ENCODE data around the gene NEURL1. TPM values are rescaled to one million over a fixed set of nuclear protein-coding genes. Genes with fewer than 3 reads are reported as not detected.

Gene NEURL1
- total RNA-seq, 1 donor from 2014 or later, result 0.64 TPM

- Histone ChIP-seq H3K4me1 (no peaks in the 10 kb centered on the region), H3K4me3 (no peak overlapping the region), H3K27ac (no peak overlapping the region), H3K9me3 (no peaks in the 10 kb centered on the region), H3K27me3 (no peaks in the 10 kb centered on the region), H3K36me3 (no peaks in the 10 kb centered on the region)
- TF ChIP-seq CTCF (IDR thresholded peaks at IDR 0.05), result no peak
- intact Hi-C loops (cut with DNase I), result no loop called here
- DNase-seq (no peak), ATAC-seq (no peak)
These were observed 20.2 kb upstream of the NEURL1 start for GRCh38 chr10:103473261-103473671.

GRCh38 chr10:103474077-103474476 is 19.4 kb upstream of the NEURL1 start:
- intact Hi-C loops (cut with DNase I), result no loop called here
- no peak for TF ChIP-seq CTCF (IDR thresholded peaks at IDR 0.05)
- H3K4me1 ChIP-seq, result no peaks in the 10 kb centered on the region
- DNase-seq (no peak), ATAC-seq (no peak)
- H3K27ac ChIP-seq, result no peak overlapping the region
- H3K4me3 ChIP-seq, result no peak overlapping the region
- H3K9me3 ChIP-seq, result no peaks in the 10 kb centered on the region
- no peaks in the 10 kb centered on the region for H3K36me3 ChIP-seq
- H3K27me3 ChIP-seq, result no peaks in the 10 kb centered on the region

GRCh38 chr10:103475437-103475836 is 18.1 kb upstream of the NEURL1 start:
- Histone ChIP-seq H3K27ac (no peak overlapping the region), H3K27me3 (no peaks in the 10 kb centered on the region), H3K4me3 (no peak overlapping the region), H3K36me3 (no peaks in the 10 kb centered on the region), H3K4me1 (no peaks in the 10 kb centered on the region), H3K9me3 (no peaks in the 10 kb centered on the region)
- ATAC-seq (no peak), DNase-seq (no peak)
- intact Hi-C loops (cut with DNase I), result no loop called here
- TF ChIP-seq CTCF (IDR thresholded peaks at IDR 0.05), result no peak

- Histone ChIP-seq H3K27me3 (no peaks in the 10 kb centered on the region), H3K27ac (no peak overlapping the region), H3K9me3 (no peaks in the 10 kb centered on the region), H3K4me3 (no peak overlapping the region), H3K4me1 (no peaks in the 10 kb centered on the region), H3K36me3 (no peaks in the 10 kb centered on the region)
- no peak for TF ChIP-seq CTCF (IDR thresholded peaks at IDR 0.05)
- DNase-seq, result no peak
- peak; percentile 52 for ATAC-seq
- intact Hi-C loops (cut with DNase I), result no loop called here
These were observed 17.3 kb upstream of the NEURL1 start for GRCh38 chr10:103476046-103476768.

GRCh38 chr10:103478671-103479070 is 14.8 kb upstream of the NEURL1 start:
- Histone ChIP-seq H3K4me1 (no peaks in the 10 kb centered on the region), H3K36me3 (no peaks in the 10 kb centered on the region), H3K4me3 (no peak overlapping the region), H3K27me3 (no peaks in the 10 kb centered on the region), H3K27ac (no peak overlapping the region), H3K9me3 (no peaks in the 10 kb centered on the region)
- TF ChIP-seq CTCF (IDR thresholded peaks at IDR 0.05), result no peak
- DNase-seq (no peak), ATAC-seq (no peak)
- intact Hi-C loops (cut with DNase I), result no loop called here

GRCh38 chr10:103479135-103479534 is 14.4 kb upstream of the NEURL1 start, which contains the start of gene CALHM3:
TSS of gene CALHM3 (minus strand) at chr10:103479240. CDS start at chr10:103479032, 208 bp downstream.
- no peaks in the 10 kb centered on the region for H3K27me3 ChIP-seq
- no peak within 1 kb of the TSS for H3K4me3 ChIP-seq
- no peak within 1 kb of the TSS for H3K27ac ChIP-seq
- H3K36me3 ChIP-seq, result no peaks in the 10 kb centered on the region
- no peak for TF ChIP-seq CTCF (IDR thresholded peaks at IDR 0.05)
- no peaks in the 10 kb centered on the region for H3K9me3 ChIP-seq
- H3K4me1 ChIP-seq, result no peaks in the 10 kb centered on the region
- DNase-seq (no peak), ATAC-seq (peak; percentile 48)
- intact Hi-C loops (cut with DNase I), result no loop called here

All from upper lobe of right lung (tissue), 1 donor.